HepG2 (cell line): Measurements from ENCODE around the gene IKZF5.

ENCODE experiments used
- CTCF ChIP-seq: sonication (generic); formaldehyde crosslinking; IDR thresholded peaks from 2 replicates; pipeline ENCODE4 v1.5.0; 2020; ENCODE audit warnings: mild to moderate bottlenecking, missing genetic modification reagents, moderate library complexity
- MAFK ChIP-seq, 2 experiments: IDR thresholded peaks in 1 of 2; conservative IDR thresholded peaks in 1 of 2; 2 replicates each; pipeline ENCODE4 v1.6.1; 2011; ENCODE audit warnings: improper control_type of control experiment in 2 of 2, low read length in 2 of 2
- NFYB ChIP-seq: sonication (generic); formaldehyde crosslinking; IDR thresholded peaks from 2 replicates; pipeline ENCODE4 v1.4.0; 2020; ENCODE audit warnings: missing genetic modification reagents
- NR2C2 ChIP-seq: sonication (generic); formaldehyde crosslinking; IDR thresholded peaks from 2 replicates; pipeline ENCODE4 v1.4.0; 2020; ENCODE audit warnings: missing genetic modification reagents, mild to moderate bottlenecking, moderate library complexity, borderline replicate concordance
- POLR2AphosphoS5 ChIP-seq: IDR thresholded peaks from 2 replicates; pipeline ENCODE4 v1.6.1; 2012; ENCODE audit warnings: low read depth, low read length
- RARA ChIP-seq: IDR thresholded peaks from 2 replicates; pipeline ENCODE4 v1.6.1; 2016; ENCODE audit warnings: missing genetic modification reagents, missing compliant biosample characterization
- SIN3A ChIP-seq: IDR thresholded peaks from 2 replicates; pipeline ENCODE4 v1.6.1; 2011; ENCODE audit warnings: low read depth, mild to moderate bottlenecking, control low read depth, low read length, borderline replicate concordance
- ZKSCAN5 ChIP-seq: sonication (generic); formaldehyde crosslinking; IDR thresholded peaks from 2 replicates; pipeline ENCODE4 v1.5.1; 2020; ENCODE audit warnings: mild to moderate bottlenecking, missing genetic modification reagents
- ZNF335 ChIP-seq: sonication (generic); formaldehyde crosslinking; IDR thresholded peaks from 2 replicates; pipeline ENCODE4 v1.4.0; 2020; ENCODE audit warnings: missing genetic modification reagents
- TF ChIP-seq, protein P1 (sequence below): IDR thresholded peaks from 2 replicates; pipeline ENCODE4 v1.6.1; 2016; ENCODE audit warnings: missing biosample characterization, missing genetic modification reagents, low read depth

- TF ChIP-seq ZKSCAN5 (CRISPR knock-in tag) (no peak), CTCF (CRISPR knock-in tag) (no peak), SIN3A (no peak), ZNF335 (CRISPR knock-in tag) (no peak), NR2C2 (CRISPR knock-in tag) (no peak), MAFK (conservative IDR thresholded peaks at IDR 0.05 in 1 of 2, IDR thresholded peaks at IDR 0.05 in 1 of 2; ENCODE audit: low read length in 2 of 2) (no peak), NFYB (no peak), RARA (no peak), POLR2AphosphoS5 (no peak)
- TF ChIP-seq, protein P1, sequence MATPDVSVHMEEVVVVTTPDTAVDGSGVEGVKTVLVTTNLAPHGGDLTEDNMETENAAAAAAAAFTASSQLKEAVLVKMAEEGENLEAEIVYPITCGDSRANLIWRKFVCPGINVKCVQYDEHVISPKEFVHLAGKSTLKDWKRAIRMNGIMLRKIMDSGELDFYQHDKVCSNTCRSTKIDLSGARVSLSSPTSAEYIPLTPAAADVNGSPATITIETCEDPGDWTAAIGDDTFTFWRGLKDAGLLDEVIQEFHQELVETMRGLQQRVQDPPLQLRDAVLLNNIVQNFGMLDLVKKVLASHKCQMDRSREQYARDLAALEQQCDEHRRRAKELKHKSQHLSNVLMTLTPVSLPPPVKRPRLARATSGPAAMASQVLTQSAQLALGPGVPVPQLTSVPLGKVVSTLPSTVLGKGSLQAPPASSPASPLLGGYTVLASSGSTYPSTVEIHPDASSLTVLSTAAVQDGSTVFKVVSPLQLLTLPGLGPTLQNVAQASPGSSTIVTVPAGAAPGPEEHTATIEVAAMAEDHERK (CRISPR knock-in tag), result no peak
These were observed 41.7 kb downstream of the IKZF5 start for GRCh38 chr10:122966879-122967278.
